ENCODE data around the gene PRSS1. TPM values are rescaled to one million over a fixed set of nuclear protein-coding genes. Genes with fewer than 3 reads are reported as not detected.
"Not testable (repeated sequence)": the region's sequence is repeated elsewhere in the genome, so short reads cannot be mapped to it uniquely, and the experiment has no call there.

PRSS1 gene
- polyA plus RNA-seq (not detected in 2 replicates), polyA minus RNA-seq (not detected in 2 replicates)

GRCh38 chr7:142749218-142749993 lies at the start of gene PRSS1:
Gene PRSS1 (plus strand): TSS chr7:142749472. CDS start chr7:142749485, 13 bp downstream.
- no peaks in the 10 kb centered on the region for H3K79me2 ChIP-seq (replicated peaks; ENCODE audit: insufficient read depth, low read length)

GRCh38 chr7:142700935-142701334 lies 48.3 kb upstream of the PRSS1 start:
- not testable (repeated sequence) for H3K27me3 ChIP-seq (ENCODE audit: insufficient read depth, low read depth, low read length); H3K36me3 ChIP-seq (ENCODE audit: insufficient read depth, low read length); H2AFZ ChIP-seq (ENCODE audit: low read depth, low read length); H3K79me2 ChIP-seq (replicated peaks; ENCODE audit: insufficient read depth, low read length); H3K4me2 ChIP-seq (ENCODE audit: low read length); H3F3A ChIP-seq (ENCODE audit: insufficient read depth, low read length, poor library complexity, severe bottlenecking); H3K4me3 ChIP-seq (ENCODE audit: low read length); H3K9ac ChIP-seq (ENCODE audit: low read length); H3K9me3 ChIP-seq (ENCODE audit: low read length); H4K20me1 ChIP-seq (ENCODE audit: insufficient read depth); H3K9me2 ChIP-seq (ENCODE audit: insufficient read depth, low read length); H3K27ac ChIP-seq (ENCODE audit: low read length)

More at GRCh38 chr7:142749218-142749993, at the start of gene PRSS1:
- H4K20me1 ChIP-seq (ENCODE audit: insufficient read depth): no peaks in the 10 kb centered on the region
- H3K27me3 ChIP-seq (ENCODE audit: insufficient read depth, low read depth, low read length): no peaks in the 10 kb centered on the region
- H3K36me3 ChIP-seq (ENCODE audit: insufficient read depth, low read length): no peaks in the 10 kb centered on the region
- H3K4me3 ChIP-seq (ENCODE audit: low read length): no peak within 1 kb of the TSS
- no peaks in the 10 kb centered on the region for H3F3A ChIP-seq (ENCODE audit: insufficient read depth, low read length, poor library complexity, severe bottlenecking)
- TF ChIP-seq, protein P1, sequence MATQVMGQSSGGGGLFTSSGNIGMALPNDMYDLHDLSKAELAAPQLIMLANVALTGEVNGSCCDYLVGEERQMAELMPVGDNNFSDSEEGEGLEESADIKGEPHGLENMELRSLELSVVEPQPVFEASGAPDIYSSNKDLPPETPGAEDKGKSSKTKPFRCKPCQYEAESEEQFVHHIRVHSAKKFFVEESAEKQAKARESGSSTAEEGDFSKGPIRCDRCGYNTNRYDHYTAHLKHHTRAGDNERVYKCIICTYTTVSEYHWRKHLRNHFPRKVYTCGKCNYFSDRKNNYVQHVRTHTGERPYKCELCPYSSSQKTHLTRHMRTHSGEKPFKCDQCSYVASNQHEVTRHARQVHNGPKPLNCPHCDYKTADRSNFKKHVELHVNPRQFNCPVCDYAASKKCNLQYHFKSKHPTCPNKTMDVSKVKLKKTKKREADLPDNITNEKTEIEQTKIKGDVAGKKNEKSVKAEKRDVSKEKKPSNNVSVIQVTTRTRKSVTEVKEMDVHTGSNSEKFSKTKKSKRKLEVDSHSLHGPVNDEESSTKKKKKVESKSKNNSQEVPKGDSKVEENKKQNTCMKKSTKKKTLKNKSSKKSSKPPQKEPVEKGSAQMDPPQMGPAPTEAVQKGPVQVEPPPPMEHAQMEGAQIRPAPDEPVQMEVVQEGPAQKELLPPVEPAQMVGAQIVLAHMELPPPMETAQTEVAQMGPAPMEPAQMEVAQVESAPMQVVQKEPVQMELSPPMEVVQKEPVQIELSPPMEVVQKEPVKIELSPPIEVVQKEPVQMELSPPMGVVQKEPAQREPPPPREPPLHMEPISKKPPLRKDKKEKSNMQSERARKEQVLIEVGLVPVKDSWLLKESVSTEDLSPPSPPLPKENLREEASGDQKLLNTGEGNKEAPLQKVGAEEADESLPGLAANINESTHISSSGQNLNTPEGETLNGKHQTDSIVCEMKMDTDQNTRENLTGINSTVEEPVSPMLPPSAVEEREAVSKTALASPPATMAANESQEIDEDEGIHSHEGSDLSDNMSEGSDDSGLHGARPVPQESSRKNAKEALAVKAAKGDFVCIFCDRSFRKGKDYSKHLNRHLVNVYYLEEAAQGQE (IDR thresholded peaks at IDR 0.05; ENCODE audit: borderline replicate concordance): no peak
- TF ChIP-seq SMC3 (conservative IDR thresholded peaks at IDR 0.05; ENCODE audit: poor library complexity): no peak
- no peak for TF ChIP-seq RAD21 (conservative IDR thresholded peaks at IDR 0.05)
- no peak for TF ChIP-seq CTCF (IDR thresholded peaks at IDR 0.05; ENCODE audit: poor library complexity, severe bottlenecking)
- TF ChIP-seq MXI1 (conservative IDR thresholded peaks at IDR 0.05; ENCODE audit: poor library complexity, severe bottlenecking): no peak
- no peaks in the 10 kb centered on the region for H3K9me3 ChIP-seq (ENCODE audit: low read length)
- no peak within 1 kb of the TSS for H2AFZ ChIP-seq (ENCODE audit: low read depth, low read length)
- H3K27ac ChIP-seq (ENCODE audit: low read length): no peak within 1 kb of the TSS
- H3K4me2 ChIP-seq (ENCODE audit: low read length): no peak within 1 kb of the TSS
- H3K9ac ChIP-seq (ENCODE audit: low read length): no peak within 1 kb of the TSS
- no peaks in the 10 kb centered on the region for H3K9me2 ChIP-seq (ENCODE audit: insufficient read depth, low read length)

GRCh38 chr7:142703655-142704305 lies 45.5 kb upstream of the PRSS1 start:
- H3K4me2 ChIP-seq (ENCODE audit: low read length): no peak overlapping the region
- no peaks in the 10 kb centered on the region for H4K20me1 ChIP-seq (ENCODE audit: insufficient read depth)
- no peaks in the 10 kb centered on the region for H3K79me2 ChIP-seq (replicated peaks; ENCODE audit: insufficient read depth, low read length)
- H3K27me3 ChIP-seq (ENCODE audit: insufficient read depth, low read depth, low read length): no peaks in the 10 kb centered on the region
- H3K36me3 ChIP-seq (ENCODE audit: insufficient read depth, low read length): no peaks in the 10 kb centered on the region
- H2AFZ ChIP-seq (ENCODE audit: low read depth, low read length): no peak overlapping the region
- H3K9me3 ChIP-seq (ENCODE audit: low read length): no peaks in the 10 kb centered on the region
- no peak overlapping the region for H3K27ac ChIP-seq (ENCODE audit: low read length)
- no peaks in the 10 kb centered on the region for H3K9me2 ChIP-seq (ENCODE audit: insufficient read depth, low read length)
- no peak overlapping the region for H3K9ac ChIP-seq (ENCODE audit: low read length)
- H3F3A ChIP-seq (ENCODE audit: insufficient read depth, low read length, poor library complexity, severe bottlenecking): no peaks in the 10 kb centered on the region
- no peak overlapping the region for H3K4me3 ChIP-seq (ENCODE audit: low read length)
- no peak for TF ChIP-seq MXI1 (conservative IDR thresholded peaks at IDR 0.05; ENCODE audit: poor library complexity, severe bottlenecking)
- no peak for TF ChIP-seq EZH2 (IDR thresholded peaks at IDR 0.05; ENCODE audit: borderline replicate concordance, insufficient read depth, low read length, poor library complexity, severe bottlenecking)
- TF ChIP-seq POLR2AphosphoS5 (IDR thresholded peaks at IDR 0.05): no peak
- TF ChIP-seq SMC3 (conservative IDR thresholded peaks at IDR 0.05; ENCODE audit: poor library complexity): no peak
- no peak for TF ChIP-seq RAD21 (conservative IDR thresholded peaks at IDR 0.05)
- TF ChIP-seq TAF1 (IDR thresholded peaks at IDR 0.05; ENCODE audit: low read depth): no peak
- no peak for TF ChIP-seq EP300 (conservative IDR thresholded peaks at IDR 0.05; ENCODE audit: poor library complexity, severe bottlenecking)
- TF ChIP-seq, protein P1 (IDR thresholded peaks at IDR 0.05; ENCODE audit: borderline replicate concordance): no peak
